ENCODE data around the gene PPA1. TPM values are rescaled to one million over a fixed set of nuclear protein-coding genes. Genes with fewer than 3 reads are reported as not detected.
"Not testable (repeated sequence)": the region's sequence is repeated elsewhere in the genome, so short reads cannot be mapped to it uniquely, and the experiment has no call there.

Gene PPA1
- total and polyA plus RNA-seq, 2 donors (not counting 1 experiment from before 2014, with no cell fraction given), result 28.6 to 40.6 TPM

DNA sequence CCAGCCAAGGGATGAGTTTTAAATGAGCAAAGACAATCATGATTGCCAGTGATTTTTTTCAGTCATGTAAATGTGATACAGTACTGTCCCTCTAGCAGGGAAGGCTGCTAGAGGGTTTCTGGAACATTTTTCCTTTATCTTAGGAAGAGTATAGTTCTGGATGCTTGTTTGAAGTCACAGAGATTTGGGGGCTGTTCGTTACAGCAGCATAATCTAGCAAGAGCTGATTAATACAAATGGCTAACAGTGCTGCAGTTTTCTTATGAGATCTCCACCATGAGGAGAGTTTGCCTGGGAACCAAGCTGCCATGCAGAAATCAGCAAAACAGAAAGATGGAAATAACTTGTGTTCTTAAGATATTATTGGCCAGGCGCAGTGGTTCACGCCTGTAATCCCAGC lies 7.9 kb upstream of the PPA1 start:
- Mint-ChIP-seq H3K27me3 (peaks cover 8% of the 10 kb centered on the region), H3K9me3 (ENCODE audit: insufficient read depth) (no peaks in the 10 kb centered on the region), H3K4me3 (no peak overlapping the region), H3K4me1 (no peaks in the 10 kb centered on the region), H3K27ac (no peak overlapping the region)
- DNase-seq (no peak), ATAC-seq (ENCODE audit: low read depth) (no peak)
- no peak overlapping the region for H3K4me3 ChIP-seq (ENCODE audit: control extremely low read depth in 1 of 5, extremely low read depth in 1 of 5, insufficient read depth in 1 of 5, low read depth in 2 of 5, low read length in 4 of 5)
- H2AFZ ChIP-seq (ENCODE audit: insufficient read depth, low read depth, low read length, poor library complexity, severe bottlenecking), result no peak overlapping the region
- no peak for TF ChIP-seq EZH2 (IDR thresholded peaks at IDR 0.05; ENCODE audit: borderline replicate concordance, insufficient read depth, low read depth, low read length, poor library complexity, severe bottlenecking)
- TF ChIP-seq, protein P1, sequence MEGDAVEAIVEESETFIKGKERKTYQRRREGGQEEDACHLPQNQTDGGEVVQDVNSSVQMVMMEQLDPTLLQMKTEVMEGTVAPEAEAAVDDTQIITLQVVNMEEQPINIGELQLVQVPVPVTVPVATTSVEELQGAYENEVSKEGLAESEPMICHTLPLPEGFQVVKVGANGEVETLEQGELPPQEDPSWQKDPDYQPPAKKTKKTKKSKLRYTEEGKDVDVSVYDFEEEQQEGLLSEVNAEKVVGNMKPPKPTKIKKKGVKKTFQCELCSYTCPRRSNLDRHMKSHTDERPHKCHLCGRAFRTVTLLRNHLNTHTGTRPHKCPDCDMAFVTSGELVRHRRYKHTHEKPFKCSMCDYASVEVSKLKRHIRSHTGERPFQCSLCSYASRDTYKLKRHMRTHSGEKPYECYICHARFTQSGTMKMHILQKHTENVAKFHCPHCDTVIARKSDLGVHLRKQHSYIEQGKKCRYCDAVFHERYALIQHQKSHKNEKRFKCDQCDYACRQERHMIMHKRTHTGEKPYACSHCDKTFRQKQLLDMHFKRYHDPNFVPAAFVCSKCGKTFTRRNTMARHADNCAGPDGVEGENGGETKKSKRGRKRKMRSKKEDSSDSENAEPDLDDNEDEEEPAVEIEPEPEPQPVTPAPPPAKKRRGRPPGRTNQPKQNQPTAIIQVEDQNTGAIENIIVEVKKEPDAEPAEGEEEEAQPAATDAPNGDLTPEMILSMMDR (IDR thresholded peaks at IDR 0.05), result no peak
- intact Hi-C loops (cut with micrococcal nuclease), result no loop called here
- WGBS (ENCODE audit: insufficient coverage), result 100% methylated on average over 1 of the region's 3 CpGs
- no peaks in the 10 kb centered on the region for H4K20me1 ChIP-seq (ENCODE audit: control insufficient read depth, insufficient read depth, low read length, poor library complexity, severe bottlenecking)
- peaks cover 0 to 9% (median 1%) of the 10 kb centered on the region in 3 donors for H3K9me3 ChIP-seq (ENCODE audit: control extremely low read depth in 1 of 3, control insufficient read depth in 2 of 3, insufficient read depth in 1 of 3, low read length in 2 of 3)
- no peaks in the 10 kb centered on the region for H3K27me3 ChIP-seq (replicated peaks in 1 of 4; ENCODE audit: control extremely low read depth in 1 of 4, control insufficient read depth in 3 of 4, insufficient read depth in 4 of 4, low read length in 3 of 4)
- CTCF ChIA-PET, result interaction anchor here (1.0 kb wide), 1 partner anchor 20 kb away, joined by 3 read pairs; no protein-coding TSS in a partner anchor
- POLR2A ChIA-PET, result no interaction called here
- H3K4me2 ChIP-seq (replicated peaks; ENCODE audit: low read depth, low read length, poor library complexity, severe bottlenecking), result no peak overlapping the region
- H3K27ac ChIP-seq (ENCODE audit: low read length in 2 of 2), result no peak overlapping the region
- no peak overlapping the region for H3K9ac ChIP-seq (ENCODE audit: low read length)
- H3K4me1 ChIP-seq (ENCODE audit: control insufficient read depth in 2 of 2, insufficient read depth in 2 of 2, low read length in 2 of 2), result no peaks in the 10 kb centered on the region
- no peaks in the 10 kb centered on the region for H3K79me2 ChIP-seq (ENCODE audit: control insufficient read depth, insufficient read depth, low read length)
- H3K36me3 ChIP-seq (replicated peaks in 1 of 2; ENCODE audit: control extremely low read depth in 1 of 2, control insufficient read depth in 1 of 2, extremely low read depth in 1 of 2, insufficient read depth in 2 of 2, low read length in 1 of 2), result no peaks in the 10 kb centered on the region

DNA sequence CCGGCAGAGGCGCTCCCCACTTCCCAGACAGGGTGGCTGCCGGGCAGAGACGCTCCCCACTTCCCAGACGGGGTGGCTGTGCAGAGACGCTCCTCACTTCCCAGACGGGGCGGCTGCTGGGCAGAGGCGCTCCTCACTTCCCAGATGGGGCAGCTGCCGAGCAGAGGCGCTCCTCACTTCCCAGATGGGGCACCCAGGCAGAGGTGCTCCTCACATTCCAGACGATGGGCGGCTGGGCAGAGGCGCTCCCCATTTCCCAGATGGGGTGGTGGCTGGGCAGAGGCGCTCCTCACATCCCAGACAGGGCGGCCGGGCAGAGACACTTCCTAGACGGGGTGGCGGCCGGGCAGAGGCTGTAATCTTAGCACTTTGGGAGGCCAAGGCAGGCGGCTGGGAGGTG lies 6.8 kb upstream of the PPA1 start:
- H4K20me1 ChIP-seq (ENCODE audit: control insufficient read depth, insufficient read depth, low read length, poor library complexity, severe bottlenecking); ATAC-seq (ENCODE audit: low read depth); H3K9me3 Mint-ChIP-seq (ENCODE audit: insufficient read depth); intact Hi-C loops (cut with micrococcal nuclease); DNase-seq; POLR2A ChIA-PET; H3K36me3 ChIP-seq (replicated peaks in 1 of 2; ENCODE audit: control extremely low read depth in 1 of 2, control insufficient read depth in 1 of 2, extremely low read depth in 1 of 2, insufficient read depth in 2 of 2, low read length in 1 of 2); H3K4me2 ChIP-seq (replicated peaks; ENCODE audit: low read depth, low read length, poor library complexity, severe bottlenecking); CTCF ChIA-PET; H3K27ac ChIP-seq (ENCODE audit: low read length in 2 of 2); H3K27me3 Mint-ChIP-seq; H3K9me3 ChIP-seq (ENCODE audit: control extremely low read depth in 1 of 3, control insufficient read depth in 2 of 3, insufficient read depth in 1 of 3, low read length in 2 of 3); H3K79me2 ChIP-seq (ENCODE audit: control insufficient read depth, insufficient read depth, low read length); H3K27me3 ChIP-seq (replicated peaks in 1 of 4; ENCODE audit: control extremely low read depth in 1 of 4, control insufficient read depth in 3 of 4, insufficient read depth in 4 of 4, low read length in 3 of 4); H3K4me3 ChIP-seq (ENCODE audit: control extremely low read depth in 1 of 5, extremely low read depth in 1 of 5, insufficient read depth in 1 of 5, low read depth in 2 of 5, low read length in 4 of 5); H3K27ac Mint-ChIP-seq; H3K4me1 ChIP-seq (ENCODE audit: control insufficient read depth in 2 of 2, insufficient read depth in 2 of 2, low read length in 2 of 2); H3K9ac ChIP-seq (ENCODE audit: low read length); H3K4me1 Mint-ChIP-seq; H3K4me3 Mint-ChIP-seq; H2AFZ ChIP-seq (ENCODE audit: insufficient read depth, low read depth, low read length, poor library complexity, severe bottlenecking): not testable (repeated sequence)
- 91% methylated on average over 14 of the region's 21 CpGs for WGBS (ENCODE audit: insufficient coverage)

DNA sequence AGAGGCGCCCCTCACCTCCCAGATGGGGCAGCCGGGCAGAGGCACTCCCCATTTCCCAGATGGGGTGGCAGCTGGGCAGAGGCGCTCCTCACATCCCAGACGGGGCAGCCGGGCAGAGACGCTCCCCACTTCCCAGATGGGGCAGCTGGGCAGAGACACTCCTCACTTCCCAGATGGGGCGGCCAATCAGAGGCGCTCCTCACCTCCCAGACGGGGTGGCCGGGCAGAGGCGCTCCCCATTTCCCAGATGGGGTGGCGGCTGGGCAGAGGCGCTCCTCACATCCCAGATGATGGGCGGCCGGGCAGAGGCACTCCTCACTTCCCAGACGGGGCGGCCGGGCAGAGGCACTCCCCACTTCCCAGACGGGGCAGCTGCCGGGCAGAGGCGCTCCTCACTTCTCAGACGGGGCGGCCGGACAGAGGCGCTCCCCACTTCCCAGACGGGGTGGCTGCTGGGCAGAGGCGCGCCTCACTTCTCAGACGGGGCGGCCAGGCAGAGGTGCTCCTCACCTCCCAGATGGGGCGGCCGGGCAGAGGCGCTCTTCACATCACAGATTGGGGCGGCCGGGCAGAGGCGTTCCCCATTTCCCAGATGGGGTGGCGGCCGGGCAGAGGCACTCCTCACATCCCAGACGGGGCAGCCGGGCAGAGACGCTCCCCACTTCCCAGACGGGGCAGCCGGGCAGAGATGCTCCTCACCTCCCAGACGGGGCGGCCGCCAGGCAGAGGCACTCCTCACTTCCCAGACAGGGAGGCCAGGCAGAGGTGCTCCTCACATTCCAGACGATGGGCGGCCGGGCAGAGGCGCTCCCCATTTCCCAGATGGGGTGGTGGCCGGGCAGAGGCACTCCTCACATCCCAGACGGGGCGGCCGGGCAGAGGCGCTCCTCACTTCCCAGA lies 6.1 kb upstream of the PPA1 start:
- H3K4me1 ChIP-seq (ENCODE audit: control insufficient read depth in 2 of 2, insufficient read depth in 2 of 2, low read length in 2 of 2); H3K27me3 ChIP-seq (replicated peaks in 1 of 4; ENCODE audit: control extremely low read depth in 1 of 4, control insufficient read depth in 3 of 4, insufficient read depth in 4 of 4, low read length in 3 of 4); H3K9me3 ChIP-seq (ENCODE audit: control extremely low read depth in 1 of 3, control insufficient read depth in 2 of 3, insufficient read depth in 1 of 3, low read length in 2 of 3); H3K9ac ChIP-seq (ENCODE audit: low read length); H3K27ac ChIP-seq (ENCODE audit: low read length in 2 of 2); H3K4me2 ChIP-seq (replicated peaks; ENCODE audit: low read depth, low read length, poor library complexity, severe bottlenecking); CTCF ChIA-PET; ATAC-seq (ENCODE audit: low read depth); H3K79me2 ChIP-seq (ENCODE audit: control insufficient read depth, insufficient read depth, low read length); DNase-seq; H3K9me3 Mint-ChIP-seq (ENCODE audit: insufficient read depth); H4K20me1 ChIP-seq (ENCODE audit: control insufficient read depth, insufficient read depth, low read length, poor library complexity, severe bottlenecking); H3K27ac Mint-ChIP-seq; H2AFZ ChIP-seq (ENCODE audit: insufficient read depth, low read depth, low read length, poor library complexity, severe bottlenecking); H3K27me3 Mint-ChIP-seq; H3K4me3 Mint-ChIP-seq; H3K4me3 ChIP-seq (ENCODE audit: control extremely low read depth in 1 of 5, extremely low read depth in 1 of 5, insufficient read depth in 1 of 5, low read depth in 2 of 5, low read length in 4 of 5); intact Hi-C loops (cut with micrococcal nuclease); H3K36me3 ChIP-seq (replicated peaks in 1 of 2; ENCODE audit: control extremely low read depth in 1 of 2, control insufficient read depth in 1 of 2, extremely low read depth in 1 of 2, insufficient read depth in 2 of 2, low read length in 1 of 2); H3K4me1 Mint-ChIP-seq; POLR2A ChIA-PET: not testable (repeated sequence)
- WGBS (ENCODE audit: insufficient coverage), result 96% methylated on average over 42 of the region's 55 CpGs

Data from B cell (primary cell).